ENCODE results near the gene ATG7.

DNA sequence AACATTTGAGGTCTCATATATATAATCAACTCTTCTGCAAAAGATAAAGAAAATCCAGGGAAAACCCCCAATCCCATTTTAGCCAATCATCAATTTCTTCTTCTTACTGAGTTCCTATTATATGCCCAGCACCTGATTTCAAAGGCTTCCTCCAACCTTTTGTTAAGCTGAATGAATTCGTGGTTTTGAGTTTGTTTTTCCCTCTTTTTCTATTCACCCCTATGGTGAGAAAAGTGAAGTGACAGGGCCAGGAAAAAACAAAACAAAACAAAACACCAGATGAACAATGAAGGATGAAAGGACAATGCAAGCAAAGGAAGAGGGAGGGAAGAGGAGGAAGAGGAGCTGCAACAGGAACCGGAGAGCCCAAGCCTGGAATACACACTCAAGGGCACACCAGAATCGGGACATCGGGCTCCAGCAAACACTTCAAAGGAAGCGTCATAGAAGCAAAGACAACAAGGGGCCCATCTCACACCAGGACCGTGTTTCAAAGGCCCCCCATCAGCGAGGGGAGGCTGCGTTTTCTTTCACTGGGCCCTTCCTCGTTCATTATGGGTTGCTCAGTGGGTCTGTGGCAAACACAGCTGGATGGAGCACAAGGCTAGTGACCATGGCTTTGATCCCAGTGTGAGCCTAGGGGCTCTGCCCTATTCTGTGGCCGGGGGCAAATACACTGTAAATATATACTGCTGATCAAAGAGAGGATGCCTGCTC lies 321.3 kb downstream of the ATG7 start:
- TF ChIP-seq, protein P1, sequence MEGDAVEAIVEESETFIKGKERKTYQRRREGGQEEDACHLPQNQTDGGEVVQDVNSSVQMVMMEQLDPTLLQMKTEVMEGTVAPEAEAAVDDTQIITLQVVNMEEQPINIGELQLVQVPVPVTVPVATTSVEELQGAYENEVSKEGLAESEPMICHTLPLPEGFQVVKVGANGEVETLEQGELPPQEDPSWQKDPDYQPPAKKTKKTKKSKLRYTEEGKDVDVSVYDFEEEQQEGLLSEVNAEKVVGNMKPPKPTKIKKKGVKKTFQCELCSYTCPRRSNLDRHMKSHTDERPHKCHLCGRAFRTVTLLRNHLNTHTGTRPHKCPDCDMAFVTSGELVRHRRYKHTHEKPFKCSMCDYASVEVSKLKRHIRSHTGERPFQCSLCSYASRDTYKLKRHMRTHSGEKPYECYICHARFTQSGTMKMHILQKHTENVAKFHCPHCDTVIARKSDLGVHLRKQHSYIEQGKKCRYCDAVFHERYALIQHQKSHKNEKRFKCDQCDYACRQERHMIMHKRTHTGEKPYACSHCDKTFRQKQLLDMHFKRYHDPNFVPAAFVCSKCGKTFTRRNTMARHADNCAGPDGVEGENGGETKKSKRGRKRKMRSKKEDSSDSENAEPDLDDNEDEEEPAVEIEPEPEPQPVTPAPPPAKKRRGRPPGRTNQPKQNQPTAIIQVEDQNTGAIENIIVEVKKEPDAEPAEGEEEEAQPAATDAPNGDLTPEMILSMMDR (IDR thresholded peaks at IDR 0.05), result no peak
- TF ChIP-seq POLR2A (IDR thresholded peaks at IDR 0.05), result no peak

Data from heart left ventricle (tissue), 13 donors.